Hematopoietic multipotent progenitor cell (in vitro differentiated cells): Measurements from ENCODE around the gene FBXO11. TPM values are rescaled to one million over a fixed set of nuclear protein-coding genes. Genes with fewer than 3 reads are reported as not detected.

Experiments
- DNase-seq, 3 donors: peaks; one replicate each; pipeline ENCODE4 v3.0.0-alpha.2; 2011 to 2015; ENCODE audit warnings: low read depth in 2 of 3, low spot score in 2 of 3
- total RNA-seq: library from RNA; depleted of rRNA; stranded (reverse); fragments of >200 nt; gene quantifications from one replicate; pipeline ENCODE4 v1.2.3, GENCODE V29; 2012

The FBXO11 gene
- total RNA-seq, 1 donor = 37.2 TPM

DNA sequence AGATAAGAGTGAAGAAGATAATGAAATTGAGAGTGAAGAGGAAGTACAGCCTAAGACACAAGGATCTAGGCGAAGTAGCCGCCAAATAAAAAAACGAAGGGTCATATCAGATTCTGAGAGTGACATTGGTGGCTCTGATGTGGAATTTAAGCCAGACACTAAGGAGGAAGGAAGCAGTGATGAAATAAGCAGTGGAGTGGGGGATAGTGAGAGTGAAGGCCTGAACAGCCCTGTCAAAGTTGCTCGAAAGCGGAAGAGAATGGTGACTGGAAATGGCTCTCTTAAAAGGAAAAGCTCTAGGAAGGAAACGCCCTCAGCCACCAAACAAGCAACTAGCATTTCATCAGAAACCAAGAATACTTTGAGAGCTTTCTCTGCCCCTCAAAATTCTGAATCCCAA, 107.7 kb downstream of the FBXO11 start:
- DNase-seq = peak in 1 of 3 donors; percentile 8

DNA sequence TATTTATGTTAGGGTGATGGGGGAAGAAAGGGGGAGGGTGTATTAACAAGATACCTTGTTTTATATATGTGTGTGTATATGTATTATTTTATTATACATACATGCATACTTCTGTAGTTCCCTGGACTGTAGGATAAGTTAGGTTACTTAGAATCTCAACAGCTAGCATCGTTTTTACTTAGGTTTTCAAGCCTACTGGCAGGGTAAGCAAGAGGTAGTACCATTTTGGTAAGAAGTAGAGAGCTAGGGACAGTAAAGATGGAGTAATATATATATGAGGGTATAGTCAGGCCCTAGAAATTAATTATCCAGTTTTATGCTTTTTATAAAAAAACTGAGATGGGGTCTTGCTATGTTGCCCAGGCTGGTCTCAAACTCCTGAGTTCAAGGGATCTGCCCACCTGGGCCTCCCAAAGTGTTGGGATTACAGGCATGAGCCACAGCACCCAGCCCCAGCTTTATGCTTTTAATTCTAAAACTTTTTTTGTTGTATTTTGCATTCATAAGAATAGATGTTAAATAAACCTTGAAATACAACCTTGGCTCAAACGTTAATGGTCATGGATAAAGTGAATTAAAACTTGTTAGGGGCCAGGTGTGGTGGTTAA, 110.1 kb downstream of the FBXO11 start:
- DNase-seq = no peak

DNA sequence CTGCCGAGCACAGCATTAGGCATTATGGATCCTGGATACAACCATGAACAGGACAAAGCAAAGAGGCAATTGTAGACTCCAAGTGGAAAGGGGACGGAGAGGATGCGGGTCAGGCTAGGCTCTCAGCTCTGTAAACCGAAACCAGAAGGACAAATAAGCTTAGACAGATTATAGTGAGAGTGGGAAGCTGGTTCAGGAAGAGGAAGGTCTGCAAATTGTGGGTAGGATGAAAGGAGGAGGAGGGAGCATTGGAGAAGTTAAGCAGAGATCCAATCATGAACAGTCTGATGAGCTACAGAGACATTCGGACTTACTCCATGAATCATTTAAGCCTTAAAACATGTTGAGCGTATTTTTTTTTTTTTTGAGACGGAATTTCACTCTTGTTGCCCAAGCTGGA, 120.3 kb downstream of the FBXO11 start:
- peak in 2 of 3 donors; percentile 59 for DNase-seq

DNA sequence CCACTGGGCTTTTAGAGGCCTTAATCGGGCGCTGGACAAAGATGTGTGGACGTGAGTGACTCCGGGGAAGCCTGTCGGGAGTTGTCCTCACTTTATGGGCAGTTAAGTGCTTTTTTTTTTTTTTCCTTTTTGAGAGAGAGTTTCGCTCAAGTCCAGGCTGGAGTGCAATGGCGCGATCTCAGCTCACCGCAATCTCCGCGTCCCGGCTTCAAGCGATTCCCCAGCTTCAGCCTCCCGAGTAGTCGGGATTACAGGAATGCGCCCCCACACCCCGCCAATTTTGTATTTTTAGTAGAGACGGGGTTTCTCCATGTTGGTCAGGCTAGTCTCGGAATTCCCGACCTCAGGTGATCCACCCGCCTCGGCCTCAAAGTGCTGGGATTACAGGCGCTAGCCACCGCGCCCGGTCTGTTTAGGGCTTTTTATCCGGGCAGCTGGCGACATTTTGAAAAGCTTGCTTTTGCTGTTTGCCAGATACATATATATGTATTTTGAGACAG, 121.9 kb downstream of the FBXO11 start:
- DNase-seq = no peak

DNA sequence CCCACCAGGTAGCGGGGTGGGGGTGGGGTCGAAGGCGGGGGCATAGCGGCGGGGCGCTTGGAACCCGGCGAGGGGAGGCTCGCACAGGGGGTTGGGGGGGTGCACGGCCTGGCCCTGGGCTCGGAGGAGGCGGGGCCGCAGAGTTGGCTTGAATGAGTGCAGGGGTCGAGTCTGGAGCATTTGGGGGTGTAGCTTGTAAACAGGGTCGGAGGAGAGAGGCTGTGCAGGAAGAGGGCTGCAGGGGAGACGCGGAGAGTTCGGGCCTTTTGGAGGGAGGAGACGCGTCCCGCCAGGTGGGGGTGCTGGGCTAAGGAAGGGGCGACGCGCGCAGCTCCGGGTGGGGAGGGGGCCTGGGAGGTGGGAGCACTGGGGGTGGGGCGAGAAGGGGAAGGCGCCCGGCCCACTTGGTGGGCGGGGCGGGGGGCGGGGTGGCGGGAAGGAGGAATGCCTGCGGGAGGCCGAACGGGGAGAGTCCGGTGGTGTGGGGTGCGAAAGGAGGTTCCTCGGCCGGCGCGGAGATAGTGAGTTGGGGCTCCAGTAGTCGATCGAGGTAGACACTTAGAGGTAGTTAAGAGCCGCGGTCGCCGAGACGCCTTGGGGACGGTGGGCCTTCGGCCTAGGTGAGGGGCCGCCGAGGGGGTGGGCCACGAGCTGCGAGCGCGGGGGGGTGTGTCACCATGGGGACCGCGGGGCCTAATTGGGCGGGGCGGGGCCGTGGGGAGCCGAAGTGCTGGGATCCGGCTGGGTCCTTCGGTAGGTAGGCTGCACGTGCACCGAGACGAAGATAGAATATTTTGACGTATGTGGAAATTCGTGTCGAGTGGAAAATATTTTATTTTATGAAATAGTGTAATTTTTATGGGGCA, 122.6 kb downstream of the FBXO11 start:
- DNase-seq = peak; percentile 37 to 91 (median 89)

DNA sequence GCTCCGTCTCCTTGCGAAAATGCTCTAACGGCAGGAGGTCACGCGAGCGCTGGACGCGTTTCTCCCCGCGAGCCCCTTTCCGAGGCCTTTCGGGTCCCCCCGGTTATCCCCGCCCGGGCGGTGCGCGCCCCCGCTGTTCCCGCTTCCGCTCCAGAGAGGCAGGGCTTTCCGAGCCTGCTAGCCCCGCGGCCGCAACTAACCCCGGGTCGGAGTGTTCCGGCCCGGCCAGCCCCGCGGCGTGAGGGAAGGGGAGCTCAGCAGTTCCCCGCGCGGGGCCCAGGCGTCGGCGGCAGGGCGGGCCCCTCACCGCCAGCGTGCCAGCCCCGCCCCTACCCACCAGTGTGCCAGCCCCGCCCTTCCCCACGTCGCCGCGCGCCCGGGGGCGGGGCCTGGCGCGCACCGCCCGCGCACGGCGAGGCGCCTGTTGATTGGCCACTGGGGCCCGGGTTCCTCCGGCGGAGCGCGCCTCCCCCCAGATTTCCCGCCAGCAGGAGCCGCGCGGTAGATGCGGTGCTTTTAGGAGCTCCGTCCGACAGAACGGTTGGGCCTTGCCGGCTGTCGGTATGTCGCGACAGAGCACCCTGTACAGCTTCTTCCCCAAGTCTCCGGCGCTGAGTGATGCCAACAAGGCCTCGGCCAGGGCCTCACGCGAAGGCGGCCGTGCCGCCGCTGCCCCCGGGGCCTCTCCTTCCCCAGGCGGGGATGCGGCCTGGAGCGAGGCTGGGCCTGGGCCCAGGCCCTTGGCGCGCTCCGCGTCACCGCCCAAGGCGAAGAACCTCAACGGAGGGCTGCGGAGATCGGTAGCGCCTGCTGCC, 123.4 kb downstream of the FBXO11 start, which contains the start of gene MSH6:
MSH6 (plus strand) TSS at position 475 of the 815 bp plus-strand sequence; CDS start at position 564, 89 bp downstream.
- peak; percentile 84 to 94 (median 92) for DNase-seq

DNA sequence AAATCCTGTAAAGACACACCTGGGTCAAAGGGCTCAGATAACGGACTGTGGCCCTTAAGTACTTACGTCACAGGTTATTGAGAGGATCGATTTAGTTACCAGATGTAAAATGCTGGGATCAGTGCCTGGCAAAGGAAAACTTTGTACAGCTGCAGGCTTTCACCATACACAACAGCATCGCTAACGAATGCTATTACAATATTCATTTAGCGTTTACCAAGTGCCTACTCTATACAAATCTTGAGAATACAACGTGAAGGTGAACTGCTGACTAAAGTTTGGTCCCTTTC, 124.0 kb downstream of the FBXO11 start:
- DNase-seq = peak in 1 of 3 donors; percentile 10

DNA sequence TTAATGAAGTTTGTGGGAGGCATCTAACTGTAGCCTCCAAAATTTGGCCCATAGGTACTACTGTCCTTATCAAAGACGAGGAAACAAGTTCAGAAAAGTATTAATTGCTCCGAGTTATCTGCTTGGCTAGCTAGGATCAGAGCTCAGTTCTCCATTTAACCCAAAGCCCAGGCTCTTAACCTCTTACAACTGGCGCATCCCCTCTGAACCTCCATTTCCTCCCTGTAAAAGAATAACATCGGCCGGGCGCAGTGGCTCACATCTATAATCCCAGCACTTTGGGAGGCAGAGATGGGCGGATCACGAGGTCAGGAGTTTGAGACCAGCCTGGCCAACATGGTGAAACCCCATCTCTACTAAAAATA, 126.9 kb downstream of the FBXO11 start:
- no peak for DNase-seq

DNA sequence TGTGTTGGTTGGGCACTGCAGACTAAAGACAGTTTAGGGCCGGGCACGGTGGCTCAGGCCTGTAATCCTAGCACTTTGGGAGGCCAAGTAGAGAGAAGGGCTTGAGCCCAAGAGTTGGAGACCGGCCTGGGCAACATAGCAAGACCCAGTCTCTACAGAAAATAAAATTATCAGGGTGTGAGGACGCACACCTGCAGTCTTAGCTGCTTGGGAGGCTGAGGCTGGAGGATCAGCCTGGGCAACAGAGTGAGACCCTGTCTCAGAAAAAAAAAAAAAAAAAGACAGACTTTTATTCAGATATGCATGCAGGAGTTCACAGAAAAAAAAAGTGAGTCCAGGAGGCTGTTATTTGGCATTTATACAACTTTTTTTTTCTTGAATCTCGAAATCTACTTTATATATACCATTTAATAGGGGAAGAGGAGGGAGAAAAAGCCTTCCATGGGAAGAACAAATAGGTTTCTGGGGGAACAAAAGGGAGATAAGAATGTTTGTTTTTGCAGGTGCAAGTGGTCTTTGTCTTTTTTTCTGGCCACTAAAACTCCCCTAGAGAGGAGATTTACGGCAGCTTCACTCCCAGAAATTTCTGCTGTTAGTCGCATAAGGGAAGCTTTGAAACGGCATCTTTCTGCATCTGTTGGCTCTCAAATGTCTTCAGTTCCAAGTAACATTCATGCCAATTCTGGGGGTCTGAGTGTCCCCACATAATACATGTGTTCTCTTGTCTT, 127.4 kb downstream of the FBXO11 start:
- DNase-seq = no peak

DNA sequence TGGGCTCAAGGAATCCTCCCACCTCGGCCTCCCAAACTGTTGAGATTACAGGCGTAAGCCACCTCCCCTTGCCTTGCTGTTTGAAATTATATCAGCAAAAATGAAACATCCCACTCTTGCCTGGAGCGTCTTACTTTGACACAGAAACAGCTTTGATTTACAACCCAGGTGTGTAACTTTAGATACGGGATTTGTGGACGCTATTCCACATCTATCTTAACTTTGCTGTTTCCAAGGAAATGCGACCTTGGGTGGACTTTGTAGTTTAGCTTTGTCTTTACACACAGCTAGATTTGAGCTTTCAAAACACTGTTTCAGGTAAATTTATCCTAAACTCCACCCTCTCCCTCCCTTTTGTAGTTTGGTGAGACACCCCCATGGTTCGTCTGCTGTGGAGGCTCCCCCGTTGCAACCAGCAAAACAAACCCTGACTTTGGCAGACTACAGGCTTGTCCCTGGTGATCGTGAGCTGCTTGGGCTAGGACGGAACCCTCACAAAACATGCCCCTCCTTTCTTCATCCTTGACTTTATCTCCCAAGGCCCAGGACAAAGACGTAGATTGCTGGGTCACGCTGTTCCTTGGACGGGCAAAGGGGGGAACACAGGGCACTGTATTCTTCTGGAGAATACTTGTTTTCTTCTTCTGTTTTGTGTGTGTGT, 128.9 kb downstream of the FBXO11 start:
- DNase-seq = no peak

DNA sequence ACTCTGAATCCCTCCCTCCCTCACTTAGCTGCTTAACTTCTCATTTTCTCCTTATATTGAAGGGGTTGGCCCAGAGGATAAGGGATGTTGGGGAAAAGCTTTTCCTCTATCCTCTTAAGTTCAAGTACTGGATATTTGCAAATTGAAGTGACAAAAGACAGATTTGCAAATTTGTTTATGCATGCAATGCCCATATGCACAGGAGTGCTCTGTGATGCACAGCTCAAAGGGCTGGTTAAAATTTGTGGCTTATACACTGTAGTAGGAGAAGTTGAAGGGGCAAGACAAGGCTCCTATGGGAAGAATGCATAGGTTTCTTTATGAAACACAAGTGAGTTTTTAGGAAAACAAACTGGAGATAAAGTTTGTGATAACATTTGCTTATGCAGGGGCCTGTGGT, 131.7 kb downstream of the FBXO11 start:
- no peak for DNase-seq

DNA sequence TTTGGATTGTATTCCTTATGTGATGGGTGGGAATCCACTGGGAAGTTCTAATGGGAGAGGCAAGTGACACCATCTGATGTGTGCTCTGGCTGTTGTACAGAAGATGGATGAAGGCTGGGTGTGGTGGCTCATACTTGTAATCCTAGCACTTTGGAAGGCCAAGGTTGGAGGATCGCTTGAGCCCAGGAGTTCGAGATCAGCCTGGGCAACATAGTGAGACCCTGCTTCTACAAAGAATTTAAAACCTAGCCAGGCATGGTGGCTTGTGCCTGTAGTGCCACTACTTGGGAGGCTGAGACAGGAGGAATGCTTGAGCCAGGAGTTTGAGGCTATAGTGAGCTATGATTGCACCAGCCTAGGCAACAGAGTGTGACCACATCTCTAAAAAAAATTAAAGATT, 134.0 kb downstream of the FBXO11 start:
- no peak for DNase-seq

DNA sequence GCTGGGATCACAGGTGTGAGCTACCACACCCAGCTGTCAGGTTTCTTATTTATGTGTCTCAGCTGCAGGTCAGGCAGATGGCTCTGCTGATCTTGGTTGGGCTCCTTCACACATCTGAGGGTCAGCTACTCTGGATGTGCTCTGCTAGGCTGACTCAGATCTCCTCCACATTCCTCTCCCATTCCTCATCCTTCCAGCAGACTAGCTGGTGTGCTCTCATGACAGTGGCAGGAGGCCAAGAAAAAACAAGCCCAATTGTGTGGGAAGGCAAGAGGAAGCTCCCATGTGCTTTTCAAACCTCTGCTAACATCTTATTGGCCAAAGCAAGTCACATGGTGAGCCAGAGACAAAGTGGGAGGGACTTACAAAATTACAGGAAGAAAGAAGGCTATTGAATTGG, 135.1 kb downstream of the FBXO11 start:
- no peak for DNase-seq

DNA sequence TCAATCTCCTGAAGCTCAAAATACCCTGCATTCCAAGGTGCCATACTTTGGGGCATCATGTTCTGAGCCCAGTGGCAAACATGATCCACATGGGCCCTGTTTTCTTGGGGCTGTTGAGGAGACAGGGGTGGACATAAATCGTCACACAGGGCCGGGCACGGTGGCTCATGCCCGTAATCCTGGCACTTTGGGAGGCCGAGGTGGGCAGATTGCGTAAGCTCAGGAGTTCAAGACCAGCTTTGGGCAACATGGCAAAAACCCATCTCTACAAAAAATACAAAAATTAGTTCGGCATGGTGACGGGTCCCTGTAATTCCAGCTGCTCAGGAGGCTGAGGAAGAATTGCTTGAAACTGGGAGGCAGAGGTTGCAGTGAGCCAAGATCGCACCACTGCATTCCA, 137.0 kb downstream of the FBXO11 start:
- DNase-seq = no peak

DNA sequence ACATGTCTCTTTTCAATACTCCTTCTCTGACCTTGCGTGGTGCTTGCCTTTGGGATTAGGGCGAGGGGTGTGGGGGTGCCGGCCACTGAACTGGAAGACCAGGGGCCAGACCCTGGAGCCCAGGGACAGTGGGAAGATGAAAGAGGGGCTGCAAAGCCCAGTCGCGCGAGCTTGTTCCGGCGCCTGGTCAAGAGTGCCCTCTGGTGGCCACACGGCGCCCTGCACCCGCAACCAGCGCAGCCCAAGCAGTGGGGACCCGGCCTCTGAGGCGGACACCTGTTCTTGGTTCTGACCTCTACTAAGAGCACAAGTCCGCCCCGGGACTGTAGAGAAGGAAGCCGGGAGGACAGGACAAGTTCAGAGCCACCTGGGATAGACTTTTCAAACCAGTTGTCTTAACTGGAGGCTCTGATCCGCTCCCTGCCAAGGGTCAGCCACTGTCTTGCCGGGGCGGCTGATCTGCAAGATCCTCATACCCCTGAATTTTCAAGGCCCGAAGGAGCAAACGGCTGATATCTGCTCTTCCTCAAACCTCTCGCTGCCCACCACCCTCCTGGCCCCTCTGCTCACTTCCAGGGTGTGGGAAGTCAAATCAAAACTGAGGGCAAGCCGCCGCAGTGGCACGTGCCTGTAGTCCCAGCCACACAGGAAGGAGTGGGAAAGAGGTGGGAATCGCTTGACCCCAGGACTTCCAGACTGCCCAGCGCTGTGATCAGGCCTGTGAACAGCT, 138.3 kb downstream of the FBXO11 start:
- DNase-seq = peak; percentile 46 to 54 (median 52)

DNA sequence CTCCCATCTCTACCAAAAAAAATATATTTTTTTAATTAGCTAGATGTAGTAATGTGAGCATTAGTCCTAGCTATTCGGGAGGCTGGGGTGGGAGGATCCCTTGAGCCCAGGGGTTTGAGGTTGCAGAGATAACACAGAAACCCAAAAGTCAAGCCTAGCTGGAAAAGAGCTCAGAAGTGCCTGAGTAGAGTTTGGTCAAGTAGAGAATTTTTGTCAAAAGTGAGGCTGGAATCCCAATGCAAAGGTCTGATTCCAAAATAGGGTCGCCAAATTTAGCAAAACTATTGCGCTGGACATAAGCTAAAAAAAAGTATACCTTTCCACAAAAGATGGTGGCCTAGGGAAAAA, 138.8 kb downstream of the FBXO11 start:
- no peak for DNase-seq

DNA sequence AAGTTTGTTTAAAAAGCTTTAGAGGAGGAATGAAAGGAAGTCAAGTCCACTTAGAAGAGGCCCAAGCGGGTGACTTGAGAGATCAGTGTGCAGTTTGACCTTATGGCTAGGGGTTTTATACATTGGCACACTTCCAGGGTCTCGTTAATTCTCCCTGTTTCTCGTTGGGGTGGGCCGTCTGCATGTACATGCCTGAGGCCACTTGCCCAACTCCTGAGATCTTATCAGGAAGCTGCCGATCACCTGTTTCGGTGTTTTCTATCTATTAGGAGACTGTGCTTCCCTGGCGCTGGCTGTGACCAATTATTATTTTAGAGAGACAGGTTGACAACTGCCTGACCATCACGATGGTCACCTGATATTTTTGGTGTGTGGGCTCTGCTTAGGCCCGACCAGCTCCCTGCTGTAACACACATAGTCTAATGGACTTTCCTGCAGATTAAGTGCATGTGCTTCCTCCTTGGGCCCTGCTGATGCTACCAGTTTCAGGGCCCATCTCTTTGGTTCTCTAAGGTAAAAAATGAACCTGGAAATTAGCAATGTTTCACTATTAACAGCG, 154.4 kb downstream of the FBXO11 start:
- no peak for DNase-seq

DNA sequence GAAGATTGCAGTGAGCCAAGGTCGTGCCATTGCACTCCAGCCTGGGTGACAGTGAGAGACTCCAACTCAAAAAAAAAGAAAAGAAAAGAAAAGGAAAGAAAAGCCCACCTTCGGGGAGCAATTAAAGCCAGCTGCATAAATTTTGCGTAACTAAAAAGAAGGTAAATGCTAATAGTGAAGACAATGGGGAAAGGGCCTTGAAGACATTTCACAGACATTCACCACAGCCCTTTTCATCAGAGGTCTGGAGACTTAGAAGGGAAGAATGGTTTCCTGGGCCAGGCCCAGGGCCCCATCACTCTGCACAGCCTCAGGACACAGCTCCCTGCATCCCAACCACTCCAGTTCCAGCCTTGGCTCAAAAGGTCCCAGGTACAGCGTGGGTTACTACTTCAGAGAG, 158.4 kb downstream of the FBXO11 start:
- DNase-seq = no peak

DNA sequence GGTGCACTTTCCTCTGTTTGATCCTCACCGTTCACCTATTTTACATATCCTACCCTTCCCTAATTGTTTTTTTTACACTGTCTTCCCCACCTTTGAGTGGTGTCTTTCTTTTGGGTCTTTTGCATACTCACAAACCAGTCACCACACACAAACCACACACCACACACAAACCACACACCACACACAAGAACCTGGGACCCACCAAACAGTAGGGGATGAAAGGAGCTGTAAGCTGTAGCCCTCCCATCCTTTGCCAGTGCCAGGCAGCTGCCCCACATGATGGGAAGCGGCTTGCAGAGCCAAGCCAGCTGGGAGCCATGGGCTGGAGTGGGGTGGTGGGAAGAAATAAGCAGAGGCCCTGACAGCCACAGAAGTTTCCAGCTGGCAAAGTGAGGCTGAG, 162.2 kb downstream of the FBXO11 start:
- DNase-seq = no peak
